ENCODE measurements around the gene SLC7A6.

Gene SLC7A6

GRCh38 chr16:68346892-68347480 is 82.7 kb downstream of the SLC7A6 start:
- DNase-seq (ENCODE audit: low spot score), result no peak

- DNase-seq (ENCODE audit: low spot score), result no peak
These were observed 83.3 kb downstream of the SLC7A6 start for GRCh38 chr16:68347605-68348004.

GRCh38 chr16:68348639-68349445 is 84.5 kb downstream of the SLC7A6 start:
- DNase-seq (ENCODE audit: low spot score), result no peak

GRCh38 chr16:68349838-68350410 is 85.6 kb downstream of the SLC7A6 start:
- no peak for DNase-seq (ENCODE audit: low spot score)

DNA sequence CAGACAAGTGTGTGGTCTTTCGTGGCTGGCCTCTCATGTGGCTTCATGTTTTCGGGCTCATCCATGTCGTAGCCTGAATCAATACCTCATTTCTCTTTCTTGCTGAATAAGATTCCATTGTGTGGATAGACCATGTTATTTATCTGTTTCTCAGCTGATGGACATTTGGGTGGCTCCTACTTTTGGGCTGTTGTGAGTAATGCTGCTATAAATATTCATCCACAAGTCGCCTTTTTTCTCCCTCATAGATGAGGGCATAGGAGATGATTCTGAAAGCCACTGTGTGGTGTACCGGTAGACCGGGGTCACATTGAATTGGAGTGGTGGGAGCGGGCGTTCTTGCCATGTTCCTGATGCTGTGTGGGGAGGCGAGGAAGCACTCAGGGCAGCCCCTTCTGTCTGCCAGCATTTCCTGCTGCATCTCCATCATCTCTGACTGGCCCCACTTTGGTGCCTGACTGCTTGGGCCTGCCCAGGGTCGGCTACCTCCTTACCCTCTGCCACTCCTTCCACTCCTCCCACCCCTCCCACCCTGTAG is 86.6 kb downstream of the SLC7A6 start:
- no peak for DNase-seq (ENCODE audit: low spot score)

Measured in kidney tubule cell (primary cell).